H1 (cell line): Measurements from ENCODE around the gene ATXN2L. TPM values are rescaled to one million over a fixed set of nuclear protein-coding genes. Genes with fewer than 3 reads are reported as not detected.

Experiments used
- ASH2L ChIP-seq: fragments of 200-600, 300-600 bp; sonication (generic); IDR thresholded peaks from one replicate; pipeline ENCODE4 v1.7.1; 2017; ENCODE audit warnings: low read length
- ATF2 ChIP-seq: IDR thresholded peaks from 2 replicates; pipeline ENCODE4 v1.6.1; 2012; ENCODE audit warnings: low read length, inconsistent platforms
- CREB1 ChIP-seq: IDR thresholded peaks from 2 replicates; pipeline ENCODE4 v1.6.1; 2012; ENCODE audit warnings: inconsistent platforms
- E2F6 ChIP-seq: IDR thresholded peaks from 2 replicates; pipeline ENCODE4 v1.6.1; 2012; ENCODE audit warnings: inconsistent platforms
- EZH2 ChIP-seq: fragments of 200-600 bp; sonication (generic); IDR thresholded peaks from 2 replicates; pipeline ENCODE4 v1.7.1; 2012; ENCODE audit warnings: low read depth, mild to moderate bottlenecking, moderate library complexity, low read length, inconsistent platforms; ENCODE audit not compliant: severe bottlenecking
- KDM5A ChIP-seq: fragments of 200-600 bp; IDR thresholded peaks from 2 replicates; pipeline ENCODE4 v1.7.1; 2012; ENCODE audit warnings: mild to moderate bottlenecking, low read length, inconsistent platforms, mixed read lengths
- MAFK ChIP-seq: IDR thresholded peaks from 2 replicates; pipeline ENCODE4 v1.6.1; 2012; ENCODE audit warnings: low read depth, mild to moderate bottlenecking, improper control_type of control experiment, low read length
- NRF1 ChIP-seq: IDR thresholded peaks from 2 replicates; pipeline ENCODE4 v1.6.1; 2011; ENCODE audit warnings: mild to moderate bottlenecking, low read depth, low read length, improper control_type of control experiment
- POLR2A ChIP-seq, 2 experiments: IDR thresholded peaks; 1 replicate in 1 of 2; 2 replicates in 1 of 2; pipeline ENCODE4 v1.6.1; 2011; ENCODE audit warnings: low read depth in 2 of 2, low read length in 2 of 2, mild to moderate bottlenecking in 2 of 2; ENCODE audit errors: control extremely low read depth in 1 of 2
- POU5F1 ChIP-seq: IDR thresholded peaks from 2 replicates; pipeline ENCODE4 v1.6.1; 2011; ENCODE audit warnings: low read depth, mild to moderate bottlenecking, low read length, moderate library complexity
- SIRT6 ChIP-seq: IDR thresholded peaks from one replicate; pipeline ENCODE4 v1.7.1; 2012; ENCODE audit warnings: low read length, inconsistent platforms
- SIX5 ChIP-seq: IDR thresholded peaks from 2 replicates; pipeline ENCODE4 v1.6.1; 2011; ENCODE audit warnings: mild to moderate bottlenecking, low read depth, low read length
- SP2 ChIP-seq: IDR thresholded peaks from 2 replicates; pipeline ENCODE4 v1.6.1; 2012; ENCODE audit warnings: mild to moderate bottlenecking, low read length, inconsistent platforms
- SP4 ChIP-seq: IDR thresholded peaks from 2 replicates; pipeline ENCODE4 v1.6.1; 2012; ENCODE audit warnings: low read length, inconsistent platforms
- TAF1 ChIP-seq: IDR thresholded peaks from 2 replicates; pipeline ENCODE4 v1.6.1; 2011; ENCODE audit warnings: mild to moderate bottlenecking, low read depth, low read length
- USF2 ChIP-seq: IDR thresholded peaks from 2 replicates; pipeline ENCODE4 v1.6.1; 2011; ENCODE audit warnings: low read length, improper control_type of control experiment
- YY1 ChIP-seq: IDR thresholded peaks from 2 replicates; pipeline ENCODE4 v1.6.1; 2011; ENCODE audit warnings: low read depth, mild to moderate bottlenecking, low read length
- polyA plus RNA-seq, 7 experiments: library from polyadenylated mRNA; depleted of rRNA in 3 of 7; stranded (reverse) in 5 of 7; unstranded in 2 of 7; fragments of >200 nt in 5 of 7; fragments of 200-250 nt in 2 of 7; gene quantifications; 1 replicate in 5 of 7; 2 replicates in 1 of 7; 4 replicates in 1 of 7; pipeline versions ENCODE4 v1.2.1 to v1.2.3, GENCODE V29; 2011 to 2013; ENCODE audit warnings: missing spikeins in 2 of 7, mixed read lengths in 2 of 7
- total RNA-seq: library from RNA; stranded (reverse); fragmentation: NEBNext Ultra II Directional; extraction: Animal tissue kit (Norgen Biotek cat#: 25700); gene quantifications from 2 replicates; pipeline ENCODE4 v1.2.1, GENCODE V29; 2021
- TF ChIP-seq, protein P1 (sequence below), 3 experiments: IDR thresholded peaks; 1 replicate in 2 of 3; 2 replicates in 1 of 3; pipeline versions ENCODE4 v1.5.1 to v1.6.1; 2011; ENCODE audit warnings: low read length in 3 of 3, mild to moderate bottlenecking in 3 of 3, inconsistent platforms in 2 of 3, low read depth in 1 of 3, moderate library complexity in 1 of 3; ENCODE audit not compliant: insufficient read depth in 1 of 3; ENCODE audit errors: control extremely low read depth in 1 of 3
- TF ChIP-seq, protein P2 (sequence below): IDR thresholded peaks from 2 replicates; pipeline ENCODE4 v1.6.1; 2012; ENCODE audit warnings: inconsistent platforms

ATXN2L gene
- total and polyA plus RNA-seq, 2 of the 8 experiments (the other 6 are each of a cell fraction or from before 2014, with no cell fraction given): 79.1 to 227 TPM

- TF ChIP-seq E2F6 (no peak), POU5F1 (no peak), MAFK (no peak), USF2 (no peak), KDM5A (peak; percentile 88), TAF1 (peak; percentile 82), ASH2L (peak; percentile 71), SP2 (peak; percentile 95), ATF2 (0 out of 2 replicates have a peak, but pooled peaks have one; percentile 62), CREB1 (peak; percentile 99), NRF1 (no peak), YY1 (peak; percentile 95), SP4 (no peak), SIRT6 (no peak), POLR2A (IDR thresholded peaks at IDR 0.05; ENCODE audit: control extremely low read depth in 1 of 2, low read depth in 2 of 2, low read length in 2 of 2) (no peak; a peak in 1 of 3 replicates), EZH2 (no peak), SIX5 (peak; percentile 64)
- TF ChIP-seq, protein P1, sequence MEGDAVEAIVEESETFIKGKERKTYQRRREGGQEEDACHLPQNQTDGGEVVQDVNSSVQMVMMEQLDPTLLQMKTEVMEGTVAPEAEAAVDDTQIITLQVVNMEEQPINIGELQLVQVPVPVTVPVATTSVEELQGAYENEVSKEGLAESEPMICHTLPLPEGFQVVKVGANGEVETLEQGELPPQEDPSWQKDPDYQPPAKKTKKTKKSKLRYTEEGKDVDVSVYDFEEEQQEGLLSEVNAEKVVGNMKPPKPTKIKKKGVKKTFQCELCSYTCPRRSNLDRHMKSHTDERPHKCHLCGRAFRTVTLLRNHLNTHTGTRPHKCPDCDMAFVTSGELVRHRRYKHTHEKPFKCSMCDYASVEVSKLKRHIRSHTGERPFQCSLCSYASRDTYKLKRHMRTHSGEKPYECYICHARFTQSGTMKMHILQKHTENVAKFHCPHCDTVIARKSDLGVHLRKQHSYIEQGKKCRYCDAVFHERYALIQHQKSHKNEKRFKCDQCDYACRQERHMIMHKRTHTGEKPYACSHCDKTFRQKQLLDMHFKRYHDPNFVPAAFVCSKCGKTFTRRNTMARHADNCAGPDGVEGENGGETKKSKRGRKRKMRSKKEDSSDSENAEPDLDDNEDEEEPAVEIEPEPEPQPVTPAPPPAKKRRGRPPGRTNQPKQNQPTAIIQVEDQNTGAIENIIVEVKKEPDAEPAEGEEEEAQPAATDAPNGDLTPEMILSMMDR (IDR thresholded peaks at IDR 0.05; ENCODE audit: control extremely low read depth in 1 of 3, insufficient read depth in 1 of 3, low read depth in 1 of 3, low read length in 3 of 3): peak; percentile 83 to 93 (median 86)
- TF ChIP-seq, protein P2, sequence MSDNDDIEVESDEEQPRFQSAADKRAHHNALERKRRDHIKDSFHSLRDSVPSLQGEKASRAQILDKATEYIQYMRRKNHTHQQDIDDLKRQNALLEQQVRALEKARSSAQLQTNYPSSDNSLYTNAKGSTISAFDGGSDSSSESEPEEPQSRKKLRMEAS: peak; percentile 41; the same call in 1 of the 2 replicates
Measured at GRCh38 chr16:28846080-28846932, 23.5 kb downstream of the ATXN2L start, which contains the start of gene TUFM (continued).
